ENCODE results near the gene C19orf85. TPM values are rescaled to one million over a fixed set of nuclear protein-coding genes. Genes with fewer than 3 reads are reported as not detected.

The C19orf85 gene
- total RNA-seq, 4 donors from 2014 or later = not detected

DNA sequence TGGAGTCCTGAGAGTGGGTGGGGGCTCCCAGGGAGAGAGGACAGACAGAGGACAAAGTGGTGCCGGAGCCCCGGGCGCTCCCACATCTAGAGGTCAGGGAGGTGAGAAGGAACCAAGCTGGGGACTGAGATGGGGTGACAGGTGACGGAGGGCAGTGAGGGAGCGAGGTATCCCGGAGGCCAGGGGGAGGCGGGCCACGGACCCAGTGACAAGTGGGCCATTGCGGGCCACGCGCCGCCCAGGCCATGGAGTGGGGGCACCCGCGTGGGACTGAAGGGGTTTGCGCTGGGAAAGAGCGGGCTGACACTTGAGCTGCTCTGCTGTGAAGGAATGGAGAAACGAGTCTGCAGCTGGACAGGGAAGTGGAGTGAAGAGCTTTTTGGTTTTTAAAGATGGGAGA, 14.5 kb upstream of the C19orf85 start:
- H3K27ac ChIP-seq = no peak overlapping the region
- H3K9me3 ChIP-seq = no peaks in the 10 kb centered on the region
- no peak for TF ChIP-seq POLR2A (IDR thresholded peaks at IDR 0.05)
- TF ChIP-seq, protein P1, sequence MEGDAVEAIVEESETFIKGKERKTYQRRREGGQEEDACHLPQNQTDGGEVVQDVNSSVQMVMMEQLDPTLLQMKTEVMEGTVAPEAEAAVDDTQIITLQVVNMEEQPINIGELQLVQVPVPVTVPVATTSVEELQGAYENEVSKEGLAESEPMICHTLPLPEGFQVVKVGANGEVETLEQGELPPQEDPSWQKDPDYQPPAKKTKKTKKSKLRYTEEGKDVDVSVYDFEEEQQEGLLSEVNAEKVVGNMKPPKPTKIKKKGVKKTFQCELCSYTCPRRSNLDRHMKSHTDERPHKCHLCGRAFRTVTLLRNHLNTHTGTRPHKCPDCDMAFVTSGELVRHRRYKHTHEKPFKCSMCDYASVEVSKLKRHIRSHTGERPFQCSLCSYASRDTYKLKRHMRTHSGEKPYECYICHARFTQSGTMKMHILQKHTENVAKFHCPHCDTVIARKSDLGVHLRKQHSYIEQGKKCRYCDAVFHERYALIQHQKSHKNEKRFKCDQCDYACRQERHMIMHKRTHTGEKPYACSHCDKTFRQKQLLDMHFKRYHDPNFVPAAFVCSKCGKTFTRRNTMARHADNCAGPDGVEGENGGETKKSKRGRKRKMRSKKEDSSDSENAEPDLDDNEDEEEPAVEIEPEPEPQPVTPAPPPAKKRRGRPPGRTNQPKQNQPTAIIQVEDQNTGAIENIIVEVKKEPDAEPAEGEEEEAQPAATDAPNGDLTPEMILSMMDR (IDR thresholded peaks at IDR 0.05) = no peak
- H3K36me3 ChIP-seq = no peaks in the 10 kb centered on the region
- H3K27me3 ChIP-seq = no peaks in the 10 kb centered on the region
- DNase-seq = no peak
- peaks cover 0 to 8% of the 10 kb centered on the region in 2 donors for H3K4me1 ChIP-seq
- no peak overlapping the region for H3K4me3 ChIP-seq
- intact Hi-C loops (cut with DNase I; ENCODE audit: low total_unique reads) = no loop called here

DNA sequence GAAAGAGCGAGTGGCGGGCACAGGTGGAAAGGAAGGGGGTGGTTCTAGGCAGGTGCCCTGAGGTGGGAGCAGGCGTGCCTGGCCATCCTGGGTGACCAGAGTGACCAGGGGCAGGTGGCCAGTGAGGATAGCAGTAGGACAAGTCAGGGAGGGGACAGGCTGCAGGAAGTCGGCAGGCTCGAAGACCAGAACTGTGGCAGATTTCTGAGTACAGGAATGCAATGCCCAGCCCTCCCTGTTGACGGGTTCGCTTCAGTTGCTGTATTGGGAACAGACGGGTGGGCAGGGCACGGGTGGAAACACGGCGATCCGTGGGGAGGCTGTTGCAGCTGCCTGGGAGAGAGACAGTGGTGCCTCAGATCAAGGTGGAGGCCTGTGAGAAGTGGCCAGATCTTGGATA, 13.8 kb upstream of the C19orf85 start:
- H3K9me3 ChIP-seq = no peaks in the 10 kb centered on the region
- TF ChIP-seq POLR2A (IDR thresholded peaks at IDR 0.05) = no peak
- TF ChIP-seq, protein P1 (IDR thresholded peaks at IDR 0.05) = no peak
- no peaks in the 10 kb centered on the region for H3K36me3 ChIP-seq
- no peak overlapping the region for H3K4me3 ChIP-seq
- no peak overlapping the region for H3K27ac ChIP-seq
- DNase-seq = no peak
- peaks cover 0 to 10% of the 10 kb centered on the region in 2 donors for H3K4me1 ChIP-seq
- intact Hi-C loops (cut with DNase I; ENCODE audit: low total_unique reads) = no loop called here
- H3K27me3 ChIP-seq = no peaks in the 10 kb centered on the region

DNA sequence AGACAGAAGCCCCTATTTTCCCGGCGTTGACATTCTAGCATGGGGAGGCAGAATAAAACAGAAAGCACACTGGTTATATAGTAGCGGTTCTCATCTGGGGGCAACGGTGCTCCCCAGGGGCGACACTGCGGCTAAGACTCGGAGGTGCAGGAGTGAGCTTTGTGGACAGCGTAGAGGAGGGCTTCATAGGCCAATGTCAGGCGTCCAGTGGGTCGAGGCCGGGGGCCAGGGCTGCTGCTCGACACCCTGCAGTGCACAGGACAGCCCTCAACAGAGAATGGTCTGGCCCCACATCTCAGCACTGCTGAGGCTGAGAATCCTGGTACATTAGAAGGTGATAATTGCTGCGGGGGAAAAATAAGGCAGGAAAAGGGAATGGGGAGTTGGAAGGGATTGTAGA, 13.4 kb upstream of the C19orf85 start:
- Histone ChIP-seq H3K4me1 (peaks cover 0 to 10% of the 10 kb centered on the region in 2 donors), H3K36me3 (no peaks in the 10 kb centered on the region), H3K27ac (peak overlapping the region in 1 of 2 donors; percentile 98), H3K9me3 (no peaks in the 10 kb centered on the region), H3K4me3 (peak overlapping the region in 1 of 2 donors; percentile 62), H3K27me3 (no peaks in the 10 kb centered on the region)
- TF ChIP-seq POLR2A (IDR thresholded peaks at IDR 0.05) = no peak
- TF ChIP-seq, protein P1 (IDR thresholded peaks at IDR 0.05) = no peak
- DNase-seq = no peak
- intact Hi-C loops (cut with DNase I; ENCODE audit: low total_unique reads) = no loop called here

DNA sequence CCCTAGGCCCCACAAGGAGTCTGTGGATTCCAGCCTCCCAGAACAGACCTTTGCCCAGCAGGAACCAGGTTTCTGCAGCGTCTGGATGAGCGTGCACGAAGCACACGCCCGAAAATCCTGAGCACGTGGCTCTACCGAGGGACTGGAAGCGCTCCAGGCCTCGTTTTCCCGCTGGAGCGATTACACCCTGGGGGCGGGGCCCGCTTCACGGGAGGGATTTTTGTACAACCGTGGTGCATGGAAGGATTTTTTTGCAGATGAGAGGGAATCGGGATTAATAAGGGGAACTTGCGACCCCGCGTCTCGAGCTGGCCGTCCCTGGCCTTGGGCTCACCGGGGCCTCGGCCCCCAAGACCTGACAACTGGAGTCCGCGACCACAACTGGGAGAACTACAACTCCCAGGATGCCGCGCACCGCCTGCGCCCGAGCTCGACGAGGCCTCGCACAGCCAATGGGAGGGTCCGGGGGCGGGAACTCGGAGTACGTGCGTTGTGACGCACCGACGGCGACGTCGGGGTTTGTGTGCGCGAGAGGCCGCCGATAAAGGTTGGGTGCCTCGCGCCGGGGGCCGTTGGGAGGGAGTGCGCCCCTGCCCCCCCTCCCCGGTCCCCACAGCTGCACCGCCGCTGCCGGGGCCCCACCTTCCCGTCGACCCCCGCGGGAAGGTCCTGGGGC, 11.7 kb upstream of the C19orf85 start, which contains the start of gene ZNF628:
TSS of gene ZNF628 (plus strand) at position 518 of the 676 bp plus-strand sequence. CDS start 3,294 bp downstream, outside the sequence.
- Histone ChIP-seq H3K4me1 (peaks cover 0 to 7% of the 10 kb centered on the region in 2 donors), H3K4me3 (peak within 1 kb of the TSS; percentile 62 to 71), H3K9me3 (no peaks in the 10 kb centered on the region), H3K36me3 (no peaks in the 10 kb centered on the region), H3K27ac (peak within 1 kb of the TSS; percentile 98), H3K27me3 (no peaks in the 10 kb centered on the region)
- intact Hi-C loops (cut with DNase I; ENCODE audit: low total_unique reads) = no loop called here
- TF ChIP-seq, protein P1 (IDR thresholded peaks at IDR 0.05) = peak in 1 of 4 experiments; percentile 8
- peak; percentile 39 to 84 for TF ChIP-seq POLR2A (IDR thresholded peaks at IDR 0.05)
- DNase-seq = peak; percentile 98 to 99

All from uterus (tissue), 4 donors.